Measurements from ENCODE around the gene GTPBP6.

GTPBP6 gene

DNA sequence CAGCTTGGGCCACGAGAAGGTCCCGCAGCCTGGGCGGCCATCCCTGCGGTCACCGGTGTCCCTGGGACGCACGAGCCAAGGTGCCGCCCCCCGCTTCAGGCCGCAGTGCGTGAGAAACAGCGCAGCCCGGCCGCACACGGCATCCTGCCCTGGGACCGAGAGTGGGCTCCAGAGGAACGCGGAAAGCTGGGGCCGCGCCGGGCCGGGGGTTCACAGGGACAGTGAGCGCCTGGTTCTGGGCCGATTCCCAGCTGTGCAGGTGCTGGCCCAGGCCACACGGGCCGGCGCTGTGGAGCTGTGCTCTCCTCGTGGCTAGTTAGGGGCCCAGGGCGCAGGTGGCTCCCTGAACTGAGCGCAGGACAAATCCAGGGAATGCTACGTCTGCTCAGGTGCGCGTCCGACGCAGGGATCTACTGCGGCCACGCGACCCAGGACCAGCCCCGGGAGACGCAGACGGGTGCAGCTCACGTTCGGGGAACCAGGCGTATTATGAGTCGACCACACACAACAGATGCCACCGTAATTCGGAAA lies 25.8 kb upstream of the GTPBP6 start:
- in situ Hi-C loops (cut with HindIII; ENCODE audit: low pct_ligation_motif_present, low sequenced_read_pairs) = no loop called here
- H3K4me3 ChIP-seq (ENCODE audit: low read depth, low read length) = no peak overlapping the region
- DNase-seq = no peak
- TF ChIP-seq, protein P1, sequence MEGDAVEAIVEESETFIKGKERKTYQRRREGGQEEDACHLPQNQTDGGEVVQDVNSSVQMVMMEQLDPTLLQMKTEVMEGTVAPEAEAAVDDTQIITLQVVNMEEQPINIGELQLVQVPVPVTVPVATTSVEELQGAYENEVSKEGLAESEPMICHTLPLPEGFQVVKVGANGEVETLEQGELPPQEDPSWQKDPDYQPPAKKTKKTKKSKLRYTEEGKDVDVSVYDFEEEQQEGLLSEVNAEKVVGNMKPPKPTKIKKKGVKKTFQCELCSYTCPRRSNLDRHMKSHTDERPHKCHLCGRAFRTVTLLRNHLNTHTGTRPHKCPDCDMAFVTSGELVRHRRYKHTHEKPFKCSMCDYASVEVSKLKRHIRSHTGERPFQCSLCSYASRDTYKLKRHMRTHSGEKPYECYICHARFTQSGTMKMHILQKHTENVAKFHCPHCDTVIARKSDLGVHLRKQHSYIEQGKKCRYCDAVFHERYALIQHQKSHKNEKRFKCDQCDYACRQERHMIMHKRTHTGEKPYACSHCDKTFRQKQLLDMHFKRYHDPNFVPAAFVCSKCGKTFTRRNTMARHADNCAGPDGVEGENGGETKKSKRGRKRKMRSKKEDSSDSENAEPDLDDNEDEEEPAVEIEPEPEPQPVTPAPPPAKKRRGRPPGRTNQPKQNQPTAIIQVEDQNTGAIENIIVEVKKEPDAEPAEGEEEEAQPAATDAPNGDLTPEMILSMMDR (IDR thresholded peaks at IDR 0.05; ENCODE audit: low read depth, low read length, missing control alignments) = no peak
- H3K27ac ChIP-seq = no peak overlapping the region
- H3K36me3 ChIP-seq (replicated peaks) = no peaks in the 10 kb centered on the region
- no peaks in the 10 kb centered on the region for H3K27me3 ChIP-seq (replicated peaks)

DNA sequence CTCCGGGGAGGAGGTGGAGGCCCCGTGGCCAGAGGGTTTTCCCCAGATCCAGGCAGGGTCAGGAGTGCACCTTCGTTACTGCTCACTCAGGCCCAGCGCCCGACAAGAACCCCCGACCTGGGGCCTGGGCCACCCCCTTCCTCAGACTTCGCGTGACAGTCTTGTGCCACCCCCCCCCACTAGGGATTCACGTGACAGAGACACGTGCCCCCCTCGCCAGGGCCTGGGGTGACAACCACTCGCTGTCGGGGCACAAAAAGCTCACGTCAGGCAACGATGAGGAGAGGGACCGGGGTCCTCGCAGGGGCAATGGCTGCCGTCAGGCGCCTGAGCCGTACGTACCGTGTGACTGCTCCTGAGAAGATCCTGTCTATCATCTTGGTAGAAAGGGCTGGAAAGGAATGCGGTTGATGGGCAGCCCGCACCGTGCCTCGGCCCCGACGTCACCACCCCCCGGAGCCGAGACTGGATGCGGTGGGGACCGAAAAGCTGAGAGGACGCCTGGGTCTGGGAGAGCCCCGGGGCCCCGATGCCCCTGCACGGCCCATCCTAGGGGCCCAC lies 23.0 kb upstream of the GTPBP6 start:
- no peak for DNase-seq
- TF ChIP-seq, protein P1 (IDR thresholded peaks at IDR 0.05; ENCODE audit: low read depth, low read length, missing control alignments) = no peak

DNA sequence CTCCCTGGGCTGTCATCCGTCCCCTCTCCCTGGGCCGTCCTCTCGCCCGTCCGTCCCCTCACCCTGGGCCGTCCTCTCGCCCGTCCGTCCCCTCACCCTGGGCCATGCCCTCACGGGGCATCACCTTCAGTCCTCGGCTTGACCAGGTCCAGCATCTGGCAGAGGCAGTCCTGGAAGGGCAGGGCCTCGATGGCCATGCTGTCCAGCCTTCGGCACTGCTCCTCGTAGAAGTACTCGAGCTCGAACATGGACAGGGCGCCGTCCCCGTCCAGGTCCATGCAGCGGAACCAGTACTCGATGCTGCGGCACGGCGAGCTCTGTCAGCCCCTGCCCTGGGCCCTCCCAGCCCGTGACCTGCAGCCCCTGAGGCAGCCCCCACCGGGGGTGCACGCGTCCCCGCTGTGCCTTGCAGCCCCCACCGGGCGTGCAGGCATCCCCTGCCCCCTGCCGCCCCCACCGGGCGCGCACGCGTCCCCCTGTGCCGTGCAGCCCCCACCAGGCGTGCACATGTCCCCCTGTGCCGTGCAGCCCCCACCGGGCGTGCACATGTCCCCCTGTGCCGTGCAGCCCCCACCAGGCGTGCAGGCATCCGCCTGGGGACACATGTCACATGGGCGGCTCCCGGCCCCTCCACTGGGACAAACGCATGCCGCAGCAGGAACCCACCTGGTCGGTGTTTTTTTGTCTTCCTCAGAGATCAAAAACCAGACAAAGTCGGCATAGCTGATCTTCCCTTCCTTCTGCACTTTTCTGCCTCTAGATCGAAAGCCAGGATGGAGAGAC lies 22.2 kb upstream of the GTPBP6 start:
- in situ Hi-C loops (cut with HindIII; ENCODE audit: low pct_ligation_motif_present, low sequenced_read_pairs) = no loop called here
- TF ChIP-seq, protein P1 (IDR thresholded peaks at IDR 0.05; ENCODE audit: low read depth, low read length, missing control alignments) = no peak
- no peak for DNase-seq
- H3K4me3 ChIP-seq (ENCODE audit: low read depth, low read length) = no peak overlapping the region
- no peaks in the 10 kb centered on the region for H3K36me3 ChIP-seq (replicated peaks)
- H3K27ac ChIP-seq = no peak overlapping the region
- no peaks in the 10 kb centered on the region for H3K27me3 ChIP-seq (replicated peaks)

More for the DNA sequence above, 23.0 kb upstream of the GTPBP6 start:
- H3K27ac ChIP-seq = no peak overlapping the region
- no peak overlapping the region for H3K4me3 ChIP-seq (ENCODE audit: low read depth, low read length)
- no peaks in the 10 kb centered on the region for H3K27me3 ChIP-seq (replicated peaks)
- no peaks in the 10 kb centered on the region for H3K36me3 ChIP-seq (replicated peaks)
- in situ Hi-C loops (cut with HindIII; ENCODE audit: low pct_ligation_motif_present, low sequenced_read_pairs) = no loop called here

DNA sequence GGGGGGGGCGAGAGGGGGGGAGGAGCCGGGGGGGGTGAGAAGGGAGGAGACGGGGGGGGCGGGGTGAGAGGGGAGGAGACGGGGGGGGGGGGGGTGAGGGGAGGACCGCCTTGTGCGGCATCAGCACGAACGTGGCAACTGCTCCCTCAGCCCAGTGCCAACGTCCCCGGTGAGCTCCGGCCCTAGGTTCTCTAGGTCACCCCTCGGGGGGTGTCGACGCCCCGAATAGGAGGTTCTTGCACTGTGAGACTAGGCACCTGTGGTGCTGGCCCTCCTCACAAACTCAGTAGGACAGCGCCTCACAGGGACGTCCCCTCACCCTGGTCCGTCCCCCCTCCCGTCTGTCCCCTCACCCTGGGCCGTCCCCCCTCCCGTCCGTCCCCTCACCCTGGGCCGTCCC lies 21.5 kb upstream of the GTPBP6 start:
- DNase-seq = no peak
- no peak overlapping the region for H3K4me3 ChIP-seq (ENCODE audit: low read depth, low read length)
- TF ChIP-seq, protein P1 (IDR thresholded peaks at IDR 0.05; ENCODE audit: low read depth, low read length, missing control alignments) = no peak
- no peak overlapping the region for H3K27ac ChIP-seq
- in situ Hi-C loops (cut with HindIII; ENCODE audit: low pct_ligation_motif_present, low sequenced_read_pairs) = no loop called here
- no peaks in the 10 kb centered on the region for H3K27me3 ChIP-seq (replicated peaks)
- no peaks in the 10 kb centered on the region for H3K36me3 ChIP-seq (replicated peaks)

DNA sequence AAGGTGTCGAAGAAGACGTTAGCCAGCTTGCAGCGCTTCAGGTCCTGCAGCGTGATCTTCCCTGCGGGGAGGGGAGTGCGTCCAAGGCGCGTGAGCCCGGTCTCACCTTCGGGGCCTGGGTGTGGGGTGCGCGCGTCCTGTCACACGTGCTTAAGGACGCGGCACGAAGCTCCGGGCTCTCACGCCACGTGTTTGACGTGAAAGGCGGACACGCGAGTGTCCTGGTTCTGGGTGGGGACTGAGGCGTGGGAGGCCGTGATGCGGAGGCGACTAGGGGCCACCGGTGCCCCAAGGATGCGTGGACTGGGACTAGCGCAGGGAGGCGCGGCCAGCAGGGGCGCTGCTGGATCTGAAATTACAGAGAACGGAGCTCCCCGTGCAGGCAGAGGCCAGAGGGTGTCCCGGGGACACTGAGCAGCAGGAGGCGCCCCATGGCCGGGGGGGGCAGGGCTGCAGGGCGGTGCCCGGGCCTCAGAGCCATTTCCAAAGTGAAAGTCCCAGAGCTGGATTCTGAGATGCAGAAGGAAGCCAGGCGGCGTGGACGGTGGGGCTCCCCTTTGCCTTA lies 20.3 kb upstream of the GTPBP6 start:
- Histone ChIP-seq H3K27ac (no peak overlapping the region), H3K4me3 (ENCODE audit: low read depth, low read length) (no peak overlapping the region), H3K36me3 (replicated peaks) (no peaks in the 10 kb centered on the region), H3K27me3 (replicated peaks) (no peaks in the 10 kb centered on the region)
- TF ChIP-seq, protein P1 (IDR thresholded peaks at IDR 0.05; ENCODE audit: low read depth, low read length, missing control alignments) = no peak
- no peak for DNase-seq
- in situ Hi-C loops (cut with HindIII; ENCODE audit: low pct_ligation_motif_present, low sequenced_read_pairs) = no loop called here

Data from brain microvascular endothelial cell (primary cell).